ENCODE results near the gene SLC16A3.
A peak's percentile ranks its signal among the peaks of the same experiment; 100 is the strongest.
"Not testable (repeated sequence)": the region's sequence is repeated elsewhere in the genome, so short reads cannot be mapped to it uniquely, and the experiment has no call there.

Gene SLC16A3

DNA sequence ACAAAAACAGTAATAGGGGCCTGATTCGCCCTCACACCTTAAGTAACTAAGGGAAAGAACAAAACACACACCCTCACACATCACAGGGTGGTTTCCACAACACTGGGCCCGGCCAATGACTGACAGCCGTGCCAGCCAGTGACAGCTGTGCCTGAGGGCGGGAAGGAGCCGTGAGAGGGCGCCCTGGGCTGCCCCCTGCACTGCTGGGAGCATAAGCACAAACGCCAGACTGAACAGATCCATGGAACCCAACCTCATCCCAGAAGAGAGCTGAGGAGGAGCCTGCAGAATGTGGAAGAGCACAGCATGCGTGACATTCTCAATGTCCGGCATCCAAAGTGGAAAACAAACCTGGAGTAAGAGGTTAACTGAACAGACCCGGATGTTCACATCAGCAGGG lies 28.6 kb downstream of the SLC16A3 start:
- TF ChIP-seq, protein P1, sequence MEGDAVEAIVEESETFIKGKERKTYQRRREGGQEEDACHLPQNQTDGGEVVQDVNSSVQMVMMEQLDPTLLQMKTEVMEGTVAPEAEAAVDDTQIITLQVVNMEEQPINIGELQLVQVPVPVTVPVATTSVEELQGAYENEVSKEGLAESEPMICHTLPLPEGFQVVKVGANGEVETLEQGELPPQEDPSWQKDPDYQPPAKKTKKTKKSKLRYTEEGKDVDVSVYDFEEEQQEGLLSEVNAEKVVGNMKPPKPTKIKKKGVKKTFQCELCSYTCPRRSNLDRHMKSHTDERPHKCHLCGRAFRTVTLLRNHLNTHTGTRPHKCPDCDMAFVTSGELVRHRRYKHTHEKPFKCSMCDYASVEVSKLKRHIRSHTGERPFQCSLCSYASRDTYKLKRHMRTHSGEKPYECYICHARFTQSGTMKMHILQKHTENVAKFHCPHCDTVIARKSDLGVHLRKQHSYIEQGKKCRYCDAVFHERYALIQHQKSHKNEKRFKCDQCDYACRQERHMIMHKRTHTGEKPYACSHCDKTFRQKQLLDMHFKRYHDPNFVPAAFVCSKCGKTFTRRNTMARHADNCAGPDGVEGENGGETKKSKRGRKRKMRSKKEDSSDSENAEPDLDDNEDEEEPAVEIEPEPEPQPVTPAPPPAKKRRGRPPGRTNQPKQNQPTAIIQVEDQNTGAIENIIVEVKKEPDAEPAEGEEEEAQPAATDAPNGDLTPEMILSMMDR (IDR thresholded peaks at IDR 0.05; ENCODE audit: low read length, missing control alignments) = no peak
- H3K4me3 ChIP-seq (replicated peaks; ENCODE audit: low read depth, low read length) = no peak overlapping the region
- peak; percentile 43 for DNase-seq (ENCODE audit: low read depth)

DNA sequence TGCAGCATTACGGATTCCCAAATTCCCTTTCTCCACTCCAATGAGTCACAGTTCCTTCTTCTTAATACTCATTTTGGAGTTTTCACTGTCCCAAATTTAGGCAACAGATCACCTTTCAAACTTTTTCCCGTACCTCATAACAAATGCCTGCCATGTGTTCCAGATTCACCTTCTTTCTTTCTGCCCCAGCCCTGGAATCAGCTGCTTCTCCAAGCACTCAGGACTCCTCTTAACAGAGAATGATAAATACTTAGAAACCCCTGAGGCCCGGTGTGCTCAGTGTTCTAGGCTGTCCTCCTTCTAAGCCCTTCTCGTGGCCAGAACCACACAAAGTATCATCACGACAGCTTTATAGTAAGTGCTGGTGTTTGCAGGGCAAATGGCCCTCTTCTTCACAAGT lies 29.7 kb downstream of the SLC16A3 start:
- no peak overlapping the region for H3K4me3 ChIP-seq (replicated peaks; ENCODE audit: low read depth, low read length)
- TF ChIP-seq, protein P1 (IDR thresholded peaks at IDR 0.05; ENCODE audit: low read length, missing control alignments) = no peak
- no peak for DNase-seq (ENCODE audit: low read depth)

DNA sequence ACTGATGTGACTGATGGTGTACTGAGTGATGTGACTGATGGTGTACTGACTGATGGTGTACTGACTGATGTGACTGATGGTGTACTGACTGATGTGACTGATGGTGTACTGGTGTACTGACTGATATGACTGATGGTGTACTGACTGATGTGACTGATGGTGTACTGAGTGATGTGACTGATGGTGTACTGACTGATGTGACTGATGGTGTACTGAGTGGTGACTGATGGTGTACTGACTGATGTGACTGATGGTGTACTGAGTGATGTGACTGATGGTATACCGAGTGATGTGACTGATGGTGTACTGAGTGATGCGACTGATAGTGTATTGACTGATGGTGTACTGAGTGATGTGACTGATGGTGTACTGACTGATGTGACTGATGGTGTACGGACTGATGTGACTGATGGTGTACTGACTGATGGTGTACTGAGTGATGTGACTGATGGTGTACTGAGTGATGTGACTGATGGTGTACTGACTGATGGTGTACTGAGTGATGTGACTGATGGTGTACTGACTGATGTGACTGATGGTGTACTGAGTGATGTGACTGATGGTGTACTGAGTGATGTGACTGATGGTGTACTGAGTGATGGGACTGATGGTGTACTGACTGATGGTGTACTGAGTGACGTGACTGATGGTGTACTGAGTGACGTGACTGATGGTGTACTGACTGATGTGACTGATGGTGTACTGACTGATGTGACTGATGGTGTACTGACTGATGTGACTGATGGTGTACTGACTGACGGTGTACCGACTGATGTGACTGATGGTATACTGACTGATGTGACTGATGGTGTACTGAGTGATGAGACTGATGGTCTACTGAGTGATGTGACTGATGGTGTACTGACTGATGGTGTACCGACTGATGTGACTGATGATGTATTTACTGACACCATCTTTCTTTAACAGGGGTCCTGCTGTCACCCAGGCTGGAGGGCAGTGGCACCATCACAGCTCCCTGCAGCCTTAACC lies 31.4 kb downstream of the SLC16A3 start:
- DNase-seq (ENCODE audit: low read depth) = not testable (repeated sequence)

DNA sequence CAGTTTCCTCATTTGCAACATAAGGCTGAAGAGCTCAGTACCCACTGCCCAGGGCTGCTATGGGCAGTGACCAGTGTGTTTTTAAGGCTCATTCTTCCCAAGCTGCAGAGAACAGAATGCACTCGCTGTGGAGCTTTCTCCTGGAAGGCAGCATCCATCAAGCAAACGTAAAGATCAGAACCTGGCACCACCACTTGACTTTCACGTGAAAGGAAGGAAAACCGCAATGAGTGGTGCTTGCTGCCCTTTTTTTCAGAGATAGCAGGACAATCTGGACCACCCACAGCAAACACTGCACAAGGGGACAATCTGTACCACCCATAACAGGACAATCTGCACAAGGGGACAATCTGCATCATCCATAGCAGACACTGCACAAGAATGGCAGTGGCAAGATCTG lies 33.5 kb downstream of the SLC16A3 start:
- H3K4me3 ChIP-seq (replicated peaks; ENCODE audit: low read depth, low read length) = no peak overlapping the region
- TF ChIP-seq, protein P1 (IDR thresholded peaks at IDR 0.05; ENCODE audit: low read length, missing control alignments) = no peak
- DNase-seq (ENCODE audit: low read depth) = no peak

More for the DNA sequence above, 31.4 kb downstream of the SLC16A3 start:
- not testable (repeated sequence) for H3K4me3 ChIP-seq (replicated peaks; ENCODE audit: low read depth, low read length)

DNA sequence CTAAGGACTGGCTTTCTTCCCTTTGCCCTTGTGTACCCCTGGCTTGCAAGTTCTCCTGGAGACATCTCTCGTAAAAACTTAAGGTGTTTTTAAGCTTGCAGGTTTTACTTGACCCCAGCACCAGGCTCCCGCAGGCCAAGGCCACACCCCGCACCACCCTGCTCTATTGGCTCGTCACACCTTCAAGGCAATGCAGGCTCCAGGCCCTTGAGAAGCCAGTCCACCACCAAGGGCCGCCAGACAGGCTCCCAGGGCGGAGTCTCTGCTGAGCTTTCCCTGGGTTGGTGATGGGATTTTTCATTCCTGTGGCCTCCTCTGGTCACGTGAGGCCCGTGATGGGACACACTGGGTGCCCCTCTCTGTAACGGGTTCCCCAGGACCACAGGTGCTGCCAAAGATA lies 34.8 kb downstream of the SLC16A3 start:
- TF ChIP-seq, protein P1 (IDR thresholded peaks at IDR 0.05; ENCODE audit: low read length, missing control alignments) = no peak
- no peak for DNase-seq (ENCODE audit: low read depth)
- H3K4me3 ChIP-seq (replicated peaks; ENCODE audit: low read depth, low read length) = no peak overlapping the region

DNA sequence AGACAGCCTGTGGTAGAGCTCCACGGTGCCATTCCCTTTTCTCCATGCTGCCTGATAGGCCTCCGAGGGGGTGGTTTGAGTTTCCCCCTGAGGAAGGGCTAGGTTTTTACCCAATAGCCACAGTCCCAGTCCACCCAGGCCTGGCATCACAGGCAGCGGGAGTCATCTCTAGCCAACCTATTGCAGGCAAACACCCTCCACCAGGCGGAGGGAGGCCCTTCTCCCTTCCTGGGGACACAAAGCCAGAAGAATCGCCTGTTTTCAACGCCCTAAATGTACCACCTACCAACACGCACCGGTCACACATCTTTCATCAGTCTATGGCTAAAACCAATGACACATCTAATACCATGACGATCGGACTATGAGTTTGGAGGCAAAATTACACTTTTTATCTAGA lies 37.3 kb downstream of the SLC16A3 start:
- TF ChIP-seq, protein P1 (IDR thresholded peaks at IDR 0.05; ENCODE audit: low read length, missing control alignments) = no peak
- H3K4me3 ChIP-seq (replicated peaks; ENCODE audit: low read depth, low read length) = no peak overlapping the region
- DNase-seq (ENCODE audit: low read depth) = no peak

DNA sequence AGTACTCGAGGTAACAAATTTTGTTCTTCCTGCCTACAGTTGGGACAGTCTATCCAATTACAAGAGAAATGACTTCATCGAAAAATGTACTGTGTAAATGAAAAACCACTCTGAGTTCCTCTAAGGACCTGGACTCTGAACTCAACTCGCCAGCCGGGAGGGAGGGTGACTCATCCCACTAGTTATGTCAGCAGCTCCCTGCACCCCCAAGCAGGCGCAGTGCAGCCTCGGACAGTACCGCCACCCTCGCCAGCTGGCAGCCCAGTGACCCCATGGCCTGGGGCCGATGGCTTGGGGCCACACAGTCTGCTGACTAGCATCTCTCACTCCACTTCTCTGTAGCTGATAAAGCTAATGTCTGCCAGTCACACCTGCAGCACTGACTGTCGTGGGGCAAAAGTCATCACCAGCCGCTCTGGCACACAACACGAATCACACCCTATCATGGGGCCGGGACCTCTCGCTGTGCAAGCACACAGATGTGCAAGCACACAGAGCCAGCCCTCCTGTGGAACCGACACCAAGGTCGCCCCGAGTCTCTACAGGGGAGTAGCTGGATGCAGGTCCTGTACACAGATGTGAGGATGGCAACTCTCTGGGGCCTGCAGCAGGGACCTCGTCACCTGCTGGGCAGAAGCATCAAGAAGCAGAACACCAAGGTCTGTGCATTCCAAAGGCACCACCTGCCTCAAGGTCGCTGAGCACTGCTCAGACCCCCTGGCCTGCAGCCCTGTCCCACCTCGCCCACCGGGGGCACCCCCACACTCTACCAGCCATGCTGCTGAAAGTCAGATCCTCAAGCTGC lies 38.9 kb downstream of the SLC16A3 start:
- DNase-seq (ENCODE audit: low read depth) = peak; percentile 94
- TF ChIP-seq, protein P1 (IDR thresholded peaks at IDR 0.05; ENCODE audit: low read length, missing control alignments) = no peak

More for the DNA sequence above, 38.9 kb downstream of the SLC16A3 start:
- H3K4me3 ChIP-seq (replicated peaks; ENCODE audit: low read depth, low read length) = peak overlapping the region; percentile 33

Data from fibroblast of pulmonary artery (primary cell).